Common myeloid progenitor, CD34-positive (primary cell): ENCODE results near the gene MSRB3.

Experiments
- CTCF ChIA-PET: fragments of 350-600 bp; sonication (Branson Sonifier 250); formaldehyde crosslinking; loops from one replicate; lab custom pipeline; 2021; ENCODE audit warnings: antibody characterized with exemption; lab: Charles Lee
- POLR2A ChIA-PET: fragments of 350-600 bp; sonication (Branson Sonifier 250); formaldehyde crosslinking; loops from one replicate; lab custom pipeline; 2021; ENCODE audit warnings: antibody characterized with exemption; lab: Charles Lee
- DNase-seq, 3 donors: peaks; one replicate each; pipeline versions ENCODE4 v3.0.0 to v3.0.0-alpha.2; 2013
- H3K27ac ChIP-seq, 2 experiments: 1 replicate in 1 of 2; 2 replicates in 1 of 2; pipeline ENCODE4 v1.7.0; 2013; ENCODE audit warnings: inconsistent platforms in 2 of 2, low read length in 2 of 2, mild to moderate bottlenecking in 2 of 2, low read depth in 1 of 2, moderate library complexity in 1 of 2; ENCODE audit not compliant: severe bottlenecking in 2 of 2, insufficient read depth in 1 of 2, poor library complexity in 1 of 2
- H3K27me3 ChIP-seq, 5 experiments: replicated peaks in 2 of 5; 1 replicate in 3 of 5; 2 replicates in 2 of 5; pipeline versions ENCODE4 v1.6.1 to v1.7.0; 2013; ENCODE audit warnings: low read length in 4 of 5, mild to moderate bottlenecking in 2 of 5, moderate library complexity in 2 of 5, inconsistent platforms in 1 of 5; ENCODE audit not compliant: insufficient read depth in 5 of 5, control insufficient read depth in 4 of 5
- H3K36me3 ChIP-seq, 4 experiments: 1 replicate in 2 of 4; 2 replicates in 2 of 4; pipeline versions ENCODE4 v1.6.1 to v1.7.0; 2013; ENCODE audit warnings: low read length in 3 of 4, control low read depth in 1 of 4, mild to moderate bottlenecking in 1 of 4; ENCODE audit not compliant: control insufficient read depth in 4 of 4, insufficient read depth in 4 of 4
- H3K4me1 ChIP-seq, 4 experiments: 1 replicate in 3 of 4; 2 replicates in 1 of 4; pipeline versions ENCODE4 v1.6.1 to v1.7.1; 2013; ENCODE audit warnings: low read length in 3 of 4, mild to moderate bottlenecking in 3 of 4, control low read depth in 1 of 4, inconsistent platforms in 1 of 4, moderate library complexity in 1 of 4; ENCODE audit not compliant: control insufficient read depth in 4 of 4, insufficient read depth in 4 of 4; ENCODE audit errors: control extremely low read depth in 1 of 4
- H3K4me3 ChIP-seq, 7 experiments: 1 replicate in 4 of 7; 2 replicates in 3 of 7; pipeline versions ENCODE4 v1.5.1 to v1.7.0; 2013; ENCODE audit warnings: mild to moderate bottlenecking in 7 of 7, low read length in 6 of 7, moderate library complexity in 6 of 7, inconsistent platforms in 2 of 7, low read depth in 2 of 7, control low read depth in 1 of 7; ENCODE audit not compliant: insufficient read depth in 4 of 7, control insufficient read depth in 1 of 7; ENCODE audit errors: extremely low read depth in 1 of 7
- H3K9me3 ChIP-seq, 5 experiments: 1 replicate in 4 of 5; 2 replicates in 1 of 5; pipeline versions ENCODE4 v1.6.1 to v1.7.1; 2013; ENCODE audit warnings: low read length in 4 of 5, mild to moderate bottlenecking in 2 of 5, inconsistent platforms in 1 of 5, low read depth in 1 of 5, moderate library complexity in 1 of 5; ENCODE audit not compliant: control insufficient read depth in 4 of 5, insufficient read depth in 2 of 5; ENCODE audit errors: control extremely low read depth in 1 of 5
- WGBS: methylation state at CpG from one replicate; pipeline ENCODE4 v1.1.5; 2013; ENCODE audit not compliant: insufficient coverage; 5-methylcytosine and 5-hydroxymethylcytosine counted together

The MSRB3 gene

GRCh38 chr12:65501935-65502334, 223.5 kb downstream of the MSRB3 start:
- no peak overlapping the region for H3K27ac ChIP-seq
- DNase-seq = no peak
- peaks cover 2 to 7% (median 5%) of the 10 kb centered on the region in 4 experiments for H3K4me1 ChIP-seq
- no peaks in the 10 kb centered on the region for H3K9me3 ChIP-seq
- H3K4me3 ChIP-seq = no peak overlapping the region
- ChIA-PET POLR2A (no interaction called here), CTCF (no interaction called here)
- no peaks in the 10 kb centered on the region for H3K36me3 ChIP-seq
- peaks cover 0 to 5% (median 0%) of the 10 kb centered on the region in 5 experiments for H3K27me3 ChIP-seq
- 100% methylated on average over 3 of the region's 5 CpGs for WGBS

- no peaks in the 10 kb centered on the region for H3K9me3 ChIP-seq
- ChIA-PET CTCF (no interaction called here), POLR2A (no interaction called here)
- no peak overlapping the region for H3K27ac ChIP-seq
- no CpG with 5 or more reads among the region's 1 CpG for WGBS
- DNase-seq = no peak
- no peaks in the 10 kb centered on the region for H3K36me3 ChIP-seq
- no peaks in the 10 kb centered on the region for H3K27me3 ChIP-seq
- no peak overlapping the region for H3K4me3 ChIP-seq
- H3K4me1 ChIP-seq = peaks cover 0 to 7% (median 5%) of the 10 kb centered on the region in 4 experiments
Measured at GRCh38 chr12:65504417-65504816, 225.9 kb downstream of the MSRB3 start.

- Histone ChIP-seq H3K27ac (no peak overlapping the region), H3K4me1 (peaks cover 0 to 7% (median 5%) of the 10 kb centered on the region in 4 experiments), H3K9me3 (no peaks in the 10 kb centered on the region), H3K27me3 (no peaks in the 10 kb centered on the region), H3K36me3 (no peaks in the 10 kb centered on the region), H3K4me3 (no peak overlapping the region)
- DNase-seq = no peak
- POLR2A ChIA-PET = no interaction called here
- WGBS = 84% methylated on average over 9 of the region's 12 CpGs
- CTCF ChIA-PET = no interaction called here
Measured at GRCh38 chr12:65505386-65506121, 227.1 kb downstream of the MSRB3 start.

- DNase-seq = no peak
- Histone ChIP-seq H3K4me1 (peaks cover 0 to 13% (median 6%) of the 10 kb centered on the region in 4 experiments), H3K27me3 (no peaks in the 10 kb centered on the region), H3K4me3 (no peak overlapping the region), H3K36me3 (no peaks in the 10 kb centered on the region), H3K27ac (no peak overlapping the region), H3K9me3 (no peaks in the 10 kb centered on the region)
- WGBS = 92% methylated on average over 6 of the region's 10 CpGs
- ChIA-PET CTCF (no interaction called here), POLR2A (no interaction called here)
Measured at GRCh38 chr12:65508276-65509035, 230.0 kb downstream of the MSRB3 start.

GRCh38 chr12:65510007-65510406, 231.5 kb downstream of the MSRB3 start:
- no peaks in the 10 kb centered on the region for H3K27me3 ChIP-seq
- H3K27ac ChIP-seq = no peak overlapping the region
- peaks cover 0 to 13% (median 6%) of the 10 kb centered on the region in 4 experiments for H3K4me1 ChIP-seq
- H3K4me3 ChIP-seq = no peak overlapping the region
- no peaks in the 10 kb centered on the region for H3K9me3 ChIP-seq
- CTCF ChIA-PET = interaction anchor here (1.3 kb wide), 1 partner anchor 15 kb away, joined by 3 read pairs; no protein-coding TSS in a partner anchor
- POLR2A ChIA-PET = no interaction called here
- DNase-seq = no peak
- no peaks in the 10 kb centered on the region for H3K36me3 ChIP-seq
- WGBS = 100% methylated on average over 3 of the region's 3 CpGs

- ChIA-PET CTCF (interaction anchor here (0.6 to 1.8 kb wide), 2 partner anchors 15 to 753 kb away, joined by 4 read pairs; no protein-coding TSS in a partner anchor), POLR2A (interaction anchor here (0.6 kb wide), 1 partner anchor 15 kb away, joined by 3 read pairs; no protein-coding TSS in a partner anchor)
- Histone ChIP-seq H3K36me3 (no peaks in the 10 kb centered on the region), H3K27me3 (no peaks in the 10 kb centered on the region), H3K27ac (no peak overlapping the region), H3K9me3 (no peaks in the 10 kb centered on the region), H3K4me1 (peaks cover 0 to 11% (median 5%) of the 10 kb centered on the region in 4 experiments), H3K4me3 (no peak overlapping the region)
- no peak for DNase-seq
- over 99% methylated on average over 14 of the region's 17 CpGs for WGBS
Measured at GRCh38 chr12:65510584-65511050, 232.1 kb downstream of the MSRB3 start.
